ENCODE data around the gene MITF. TPM values are rescaled to one million over a fixed set of nuclear protein-coding genes. Genes with fewer than 3 reads are reported as not detected.

MITF gene
- total and polyA plus RNA-seq, 12 donors: 15.1 to 101 (median 81.7) TPM

GRCh38 chr3:69932087-69932486 lies 192.8 kb downstream of the MITF start:
- Histone ChIP-seq H3K4me3 (no peak overlapping the region), H3K4me1 (peaks cover 0 to 44% (median 12%) of the 10 kb centered on the region in 9 donors), H3K27me3 (no peaks in the 10 kb centered on the region), H3K36me3 (no peaks in the 10 kb centered on the region), H3K9me3 (no peaks in the 10 kb centered on the region), H3K27ac (no peak overlapping the region)
- intact Hi-C loops (cut with DNase I): no loop called here
- WGBS, 2 donors: 94 to 95% methylated on average over 2 of the region's 2 CpGs
- ATAC-seq (no peak), DNase-seq (no peak)
- TF ChIP-seq, protein P1, sequence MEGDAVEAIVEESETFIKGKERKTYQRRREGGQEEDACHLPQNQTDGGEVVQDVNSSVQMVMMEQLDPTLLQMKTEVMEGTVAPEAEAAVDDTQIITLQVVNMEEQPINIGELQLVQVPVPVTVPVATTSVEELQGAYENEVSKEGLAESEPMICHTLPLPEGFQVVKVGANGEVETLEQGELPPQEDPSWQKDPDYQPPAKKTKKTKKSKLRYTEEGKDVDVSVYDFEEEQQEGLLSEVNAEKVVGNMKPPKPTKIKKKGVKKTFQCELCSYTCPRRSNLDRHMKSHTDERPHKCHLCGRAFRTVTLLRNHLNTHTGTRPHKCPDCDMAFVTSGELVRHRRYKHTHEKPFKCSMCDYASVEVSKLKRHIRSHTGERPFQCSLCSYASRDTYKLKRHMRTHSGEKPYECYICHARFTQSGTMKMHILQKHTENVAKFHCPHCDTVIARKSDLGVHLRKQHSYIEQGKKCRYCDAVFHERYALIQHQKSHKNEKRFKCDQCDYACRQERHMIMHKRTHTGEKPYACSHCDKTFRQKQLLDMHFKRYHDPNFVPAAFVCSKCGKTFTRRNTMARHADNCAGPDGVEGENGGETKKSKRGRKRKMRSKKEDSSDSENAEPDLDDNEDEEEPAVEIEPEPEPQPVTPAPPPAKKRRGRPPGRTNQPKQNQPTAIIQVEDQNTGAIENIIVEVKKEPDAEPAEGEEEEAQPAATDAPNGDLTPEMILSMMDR (IDR thresholded peaks at IDR 0.05): no peak

DNA sequence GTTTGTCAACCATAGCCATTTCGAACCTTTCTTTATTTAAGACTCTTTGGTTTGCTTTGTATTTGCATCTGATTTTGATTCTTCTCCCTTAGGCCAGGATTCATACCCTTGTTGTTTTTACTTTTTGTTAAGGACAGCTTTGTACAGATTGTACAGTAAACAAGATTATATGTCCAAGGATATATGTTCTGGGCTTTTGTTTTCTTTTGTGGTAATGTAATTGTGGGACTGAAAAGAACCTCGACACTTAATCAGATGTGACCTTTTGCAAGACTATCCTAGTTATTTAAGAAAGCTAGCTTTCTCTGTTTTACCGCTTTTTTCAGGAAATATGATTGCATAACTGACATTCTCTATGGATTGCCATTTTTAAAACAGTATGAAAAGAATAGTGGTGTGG lies 193.2 kb downstream of the MITF start:
- 86 to 87% methylated on average over 3 of the region's 3 CpGs for WGBS, 2 donors
- intact Hi-C loops (cut with DNase I): no loop called here
- H3K27me3 ChIP-seq: no peaks in the 10 kb centered on the region
- DNase-seq (no peak), ATAC-seq (no peak)
- H3K4me3 ChIP-seq: no peak overlapping the region
- H3K4me1 ChIP-seq: peaks cover 0 to 40% (median 9%) of the 10 kb centered on the region in 9 donors
- no peak overlapping the region for H3K27ac ChIP-seq
- TF ChIP-seq, protein P1 (IDR thresholded peaks at IDR 0.05): no peak
- no peaks in the 10 kb centered on the region for H3K9me3 ChIP-seq
- no peaks in the 10 kb centered on the region for H3K36me3 ChIP-seq

DNA sequence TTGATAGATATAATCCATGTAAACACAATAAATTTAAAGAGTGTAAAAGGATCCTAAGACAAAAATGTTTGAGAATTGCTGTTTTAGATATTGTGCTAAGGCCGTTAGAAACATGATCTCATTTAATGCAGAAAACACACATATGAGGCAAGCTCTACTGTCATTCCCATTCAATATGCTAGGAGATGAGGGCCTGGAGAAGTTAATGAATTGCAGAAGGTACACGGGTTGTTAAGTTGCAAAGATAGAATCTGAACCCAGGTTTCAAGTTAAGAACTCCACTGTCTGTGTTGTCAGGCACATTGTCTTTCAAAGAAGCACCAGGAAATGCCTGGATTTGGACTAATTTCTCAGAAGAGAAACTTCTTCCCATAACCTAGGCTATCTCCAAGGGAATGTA lies 195.1 kb downstream of the MITF start:
- ATAC-seq (no peak), DNase-seq (no peak)
- 59 to 62% methylated on average over 2 of the region's 2 CpGs for WGBS, 2 donors
- Histone ChIP-seq H3K4me1 (peaks cover 0 to 21% (median 0%) of the 10 kb centered on the region in 9 donors), H3K4me3 (no peak overlapping the region), H3K27me3 (no peaks in the 10 kb centered on the region), H3K9me3 (no peaks in the 10 kb centered on the region), H3K27ac (no peak overlapping the region), H3K36me3 (peaks cover 0 to 10% (median 0%) of the 10 kb centered on the region in 9 donors)
- intact Hi-C loops (cut with DNase I): no loop called here
- TF ChIP-seq, protein P1 (IDR thresholded peaks at IDR 0.05): no peak

- Histone ChIP-seq H3K9me3 (no peaks in the 10 kb centered on the region), H3K27me3 (no peaks in the 10 kb centered on the region), H3K4me1 (peaks cover 0 to 12% (median 0%) of the 10 kb centered on the region in 9 donors), H3K4me3 (no peak overlapping the region), H3K27ac (no peak overlapping the region), H3K36me3 (peaks cover 0 to 29% (median 3%) of the 10 kb centered on the region in 9 donors)
- intact Hi-C loops (cut with DNase I): no loop called here
- 50 to 58% methylated on average over 6 of the region's 6 CpGs for WGBS, 2 donors
- DNase-seq (no peak), ATAC-seq (no peak)
- TF ChIP-seq, protein P1 (IDR thresholded peaks at IDR 0.05): no peak
Measured at GRCh38 chr3:69936266-69936665, 197.0 kb downstream of the MITF start.
